ENCODE results near the gene ACTG2. TPM values are rescaled to one million over a fixed set of nuclear protein-coding genes. Genes with fewer than 3 reads are reported as not detected.

The ACTG2 gene
- total and polyA plus RNA-seq, 2 experiments from 2014 or later: not detected

DNA sequence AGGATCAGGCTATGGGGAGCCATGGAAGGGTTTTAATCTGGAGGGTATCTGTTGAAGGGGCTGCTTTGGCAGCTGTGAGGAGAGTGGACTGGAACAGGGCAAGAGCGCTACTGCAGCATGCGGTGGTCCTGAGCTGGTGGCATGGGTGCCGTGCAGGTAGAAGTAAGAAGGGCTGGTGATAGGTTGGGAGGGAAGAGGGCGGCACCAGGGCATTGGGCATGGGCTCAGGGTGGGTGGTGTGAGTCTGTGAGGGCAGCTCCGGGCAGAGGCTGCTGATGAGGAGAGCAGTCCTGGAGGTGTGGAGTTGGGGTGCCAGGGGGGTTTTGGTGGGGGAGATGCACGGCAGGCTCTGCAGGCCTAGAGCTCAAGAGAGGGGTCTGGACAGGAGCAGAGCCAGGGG is 2.1 kb downstream of the ACTG2 start:
- TF ChIP-seq EZH2 (IDR thresholded peaks at IDR 0.05; ENCODE audit: insufficient read depth, poor library complexity, severe bottlenecking) (no peak), EZH2phosphoT487 (IDR thresholded peaks at IDR 0.05; ENCODE audit: insufficient read depth, low read depth) (no peak)

DNA sequence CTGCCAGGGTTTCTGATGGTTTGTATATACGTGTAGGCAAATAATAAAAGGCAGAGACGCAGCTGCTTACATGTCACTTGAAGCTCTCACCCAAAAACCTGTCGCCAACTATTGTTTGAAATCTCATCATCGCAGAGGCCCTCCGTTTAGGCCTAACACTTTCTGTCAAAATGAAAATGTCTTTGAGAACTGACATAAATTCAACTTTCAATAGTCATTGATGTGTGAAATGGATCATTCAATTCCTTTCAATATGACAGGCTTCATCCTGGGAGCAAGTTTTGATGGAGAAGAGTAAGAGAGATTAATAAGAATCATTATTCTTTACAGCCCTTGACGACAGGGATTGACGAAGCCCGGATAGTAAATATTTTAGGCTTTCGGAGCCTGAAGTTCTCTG is 2.7 kb downstream of the ACTG2 start:
- Histone ChIP-seq H3K9me2 (ENCODE audit: insufficient read depth) (no peaks in the 10 kb centered on the region), H4K20me1 (ENCODE audit: insufficient read depth) (0 out of 2 replicates have a peak, but pooled peaks cover 6% of the 10 kb centered on the region), H3F3A (ENCODE audit: insufficient read depth) (peaks cover 12% of the 10 kb centered on the region), H3K9me3 (ENCODE audit: low read depth) (no peaks in the 10 kb centered on the region), H3K27me3 (replicated peaks; ENCODE audit: insufficient read depth) (peaks cover 77% of the 10 kb centered on the region), H3K36me3 (ENCODE audit: low read depth) (no peaks in the 10 kb centered on the region), H3K27ac (no peak overlapping the region), H3K4me1 (ENCODE audit: insufficient read depth) (peaks cover 13% of the 10 kb centered on the region), H3K4me2 (ENCODE audit: unreplicated experiment) (no peak overlapping the region), H3K79me2 (ENCODE audit: insufficient read depth) (no peaks in the 10 kb centered on the region), H3K9ac (no peak overlapping the region), H3K4me3 (no peak overlapping the region), H2AFZ (no peak overlapping the region)
- WGBS, 2 experiments (ENCODE audit: low coverage in 1 of 2, low lambda C conversion rate in 2 of 2, missing lambda C conversion rate in 2 of 2): 79 to 80% methylated on average over 9 of the region's 9 CpGs
- TF ChIP-seq EZH2phosphoT487 (IDR thresholded peaks at IDR 0.05; ENCODE audit: insufficient read depth, low read depth) (no peak), EZH2 (IDR thresholded peaks at IDR 0.05; ENCODE audit: insufficient read depth, poor library complexity, severe bottlenecking) (no peak)
- in situ Hi-C loops (cut with MboI): no loop called here
- DNase-seq: no peak

More for the DNA sequence above, 2.1 kb downstream of the ACTG2 start:
- no peak for DNase-seq
- Histone ChIP-seq H3K9me3 (ENCODE audit: low read depth) (no peaks in the 10 kb centered on the region), H3K4me3 (no peak overlapping the region), H3K4me1 (ENCODE audit: insufficient read depth) (peaks cover 13% of the 10 kb centered on the region), H3K79me2 (ENCODE audit: insufficient read depth) (no peaks in the 10 kb centered on the region), H3K27me3 (replicated peaks; ENCODE audit: insufficient read depth) (peaks cover 77% of the 10 kb centered on the region), H3F3A (ENCODE audit: insufficient read depth) (peaks cover 12% of the 10 kb centered on the region), H3K9me2 (ENCODE audit: insufficient read depth) (no peaks in the 10 kb centered on the region), H3K27ac (no peak overlapping the region), H3K36me3 (ENCODE audit: low read depth) (no peaks in the 10 kb centered on the region), H3K4me2 (ENCODE audit: unreplicated experiment) (no peak overlapping the region), H2AFZ (no peak overlapping the region), H4K20me1 (ENCODE audit: insufficient read depth) (0 out of 2 replicates have a peak, but pooled peaks cover 6% of the 10 kb centered on the region), H3K9ac (no peak overlapping the region)
- 82 to 83% methylated on average over 6 of the region's 6 CpGs for WGBS, 2 experiments (ENCODE audit: low coverage in 1 of 2, low lambda C conversion rate in 2 of 2, missing lambda C conversion rate in 2 of 2)
- in situ Hi-C loops (cut with MboI): no loop called here

DNA sequence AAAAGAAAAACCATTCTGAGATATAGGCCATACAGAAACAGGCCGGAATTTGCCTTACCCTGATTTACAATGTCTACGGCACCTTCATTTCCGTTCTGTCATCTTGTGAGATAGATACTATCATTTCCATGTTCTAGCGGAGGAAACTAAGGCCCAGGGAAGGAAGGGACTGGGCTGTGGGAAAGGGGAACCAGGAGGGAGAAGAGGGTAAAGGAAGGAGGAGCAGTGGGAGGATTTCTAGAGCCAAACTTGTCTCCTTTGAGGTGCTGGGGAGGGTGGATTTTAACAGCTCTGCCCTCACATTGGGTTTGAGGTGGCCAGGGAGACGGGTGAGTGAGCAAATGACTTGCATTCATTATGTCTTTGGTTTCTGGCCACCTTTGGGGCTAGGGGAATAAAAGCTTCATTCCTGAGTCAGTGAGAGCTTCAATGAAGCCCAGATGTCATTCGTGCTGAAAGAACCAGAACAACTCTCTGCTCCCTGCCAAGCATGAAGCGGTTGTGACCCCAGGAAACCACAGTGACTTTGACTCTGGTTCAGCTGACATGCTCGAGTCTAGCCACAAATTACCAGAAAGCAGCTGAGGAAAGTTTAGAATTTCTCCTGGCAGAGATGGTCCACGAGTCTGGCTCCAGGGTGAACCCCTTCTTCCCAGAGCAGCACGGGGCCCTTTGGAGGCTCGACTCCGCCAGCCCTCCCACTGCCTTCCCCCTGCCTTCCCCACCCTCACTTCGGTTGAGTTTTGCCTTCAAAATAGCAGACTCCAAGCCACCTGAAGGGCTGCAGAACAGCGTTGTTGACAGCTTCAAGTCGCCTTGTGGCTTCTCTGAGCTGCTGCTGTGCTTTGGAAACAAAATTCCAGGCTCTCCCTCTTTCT is 3.8 kb downstream of the ACTG2 start:
- H3K9ac ChIP-seq: no peak overlapping the region
- H3F3A ChIP-seq (ENCODE audit: insufficient read depth): peaks cover 12% of the 10 kb centered on the region
- peak; percentile 93 for DNase-seq
- in situ Hi-C loops (cut with MboI): no loop called here
- TF ChIP-seq EZH2phosphoT487 (IDR thresholded peaks at IDR 0.05; ENCODE audit: insufficient read depth, low read depth) (peak; percentile 97), EZH2 (IDR thresholded peaks at IDR 0.05; ENCODE audit: insufficient read depth, poor library complexity, severe bottlenecking) (no peak)
- H4K20me1 ChIP-seq (ENCODE audit: insufficient read depth): 0 out of 2 replicates have a peak, but pooled peaks cover 6% of the 10 kb centered on the region
- H3K4me2 ChIP-seq (ENCODE audit: unreplicated experiment): peak overlapping the region; percentile 60
- H2AFZ ChIP-seq: no peak overlapping the region
- H3K27ac ChIP-seq: no peak overlapping the region
- WGBS, 2 experiments (ENCODE audit: low coverage in 1 of 2, low lambda C conversion rate in 2 of 2, missing lambda C conversion rate in 2 of 2): 31 to 33% methylated on average over 15 of the region's 15 CpGs
- H3K36me3 ChIP-seq (ENCODE audit: low read depth): no peaks in the 10 kb centered on the region
- no peaks in the 10 kb centered on the region for H3K79me2 ChIP-seq (ENCODE audit: insufficient read depth)
- H3K9me2 ChIP-seq (ENCODE audit: insufficient read depth): no peaks in the 10 kb centered on the region
- no peak overlapping the region for H3K4me3 ChIP-seq
- peaks cover 77% of the 10 kb centered on the region for H3K27me3 ChIP-seq (replicated peaks; ENCODE audit: insufficient read depth)
- H3K4me1 ChIP-seq (ENCODE audit: insufficient read depth): peaks cover 13% of the 10 kb centered on the region
- H3K9me3 ChIP-seq (ENCODE audit: low read depth): no peaks in the 10 kb centered on the region

DNA sequence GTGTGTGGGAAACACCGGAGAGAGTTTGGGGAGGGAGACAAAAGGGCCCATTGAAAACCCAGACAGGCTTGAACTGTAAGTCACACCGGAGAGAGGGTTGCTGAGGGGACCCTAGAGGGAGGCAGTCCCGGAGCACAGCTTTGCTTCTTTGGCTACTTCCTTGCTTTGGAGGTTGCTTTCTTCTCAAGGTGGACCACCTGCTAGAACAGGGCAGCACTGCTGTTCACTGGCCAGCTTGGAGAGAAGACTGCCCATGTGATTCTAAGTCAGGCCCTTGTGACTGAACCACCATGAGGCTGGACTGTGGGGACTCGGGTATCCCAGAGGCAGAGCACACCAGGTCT is 4.4 kb downstream of the ACTG2 start:
- Histone ChIP-seq H3K27me3 (replicated peaks; ENCODE audit: insufficient read depth) (peaks cover 77% of the 10 kb centered on the region), H3K36me3 (ENCODE audit: low read depth) (no peaks in the 10 kb centered on the region), H2AFZ (no peak overlapping the region), H4K20me1 (ENCODE audit: insufficient read depth) (0 out of 2 replicates have a peak, but pooled peaks cover 6% of the 10 kb centered on the region), H3K4me2 (ENCODE audit: unreplicated experiment) (peak overlapping the region; percentile 25), H3K4me1 (ENCODE audit: insufficient read depth) (peaks cover 13% of the 10 kb centered on the region), H3F3A (ENCODE audit: insufficient read depth) (peaks cover 12% of the 10 kb centered on the region), H3K4me3 (no peak overlapping the region), H3K9ac (no peak overlapping the region), H3K79me2 (ENCODE audit: insufficient read depth) (no peaks in the 10 kb centered on the region), H3K9me2 (ENCODE audit: insufficient read depth) (no peaks in the 10 kb centered on the region), H3K27ac (no peak overlapping the region), H3K9me3 (ENCODE audit: low read depth) (no peaks in the 10 kb centered on the region)
- in situ Hi-C loops (cut with MboI): no loop called here
- 32 to 43% methylated on average over 4 of the region's 4 CpGs for WGBS, 2 experiments (ENCODE audit: low coverage in 1 of 2, low lambda C conversion rate in 2 of 2, missing lambda C conversion rate in 2 of 2)
- DNase-seq: no peak
- TF ChIP-seq EZH2 (IDR thresholded peaks at IDR 0.05; ENCODE audit: insufficient read depth, poor library complexity, severe bottlenecking): no peak
- TF ChIP-seq EZH2phosphoT487 (IDR thresholded peaks at IDR 0.05; ENCODE audit: insufficient read depth, low read depth): no peak
